ENCODE measurements around the gene ZFPM1.
A peak's percentile ranks its signal among the peaks of the same experiment; 100 is the strongest.

ZFPM1 gene

DNA sequence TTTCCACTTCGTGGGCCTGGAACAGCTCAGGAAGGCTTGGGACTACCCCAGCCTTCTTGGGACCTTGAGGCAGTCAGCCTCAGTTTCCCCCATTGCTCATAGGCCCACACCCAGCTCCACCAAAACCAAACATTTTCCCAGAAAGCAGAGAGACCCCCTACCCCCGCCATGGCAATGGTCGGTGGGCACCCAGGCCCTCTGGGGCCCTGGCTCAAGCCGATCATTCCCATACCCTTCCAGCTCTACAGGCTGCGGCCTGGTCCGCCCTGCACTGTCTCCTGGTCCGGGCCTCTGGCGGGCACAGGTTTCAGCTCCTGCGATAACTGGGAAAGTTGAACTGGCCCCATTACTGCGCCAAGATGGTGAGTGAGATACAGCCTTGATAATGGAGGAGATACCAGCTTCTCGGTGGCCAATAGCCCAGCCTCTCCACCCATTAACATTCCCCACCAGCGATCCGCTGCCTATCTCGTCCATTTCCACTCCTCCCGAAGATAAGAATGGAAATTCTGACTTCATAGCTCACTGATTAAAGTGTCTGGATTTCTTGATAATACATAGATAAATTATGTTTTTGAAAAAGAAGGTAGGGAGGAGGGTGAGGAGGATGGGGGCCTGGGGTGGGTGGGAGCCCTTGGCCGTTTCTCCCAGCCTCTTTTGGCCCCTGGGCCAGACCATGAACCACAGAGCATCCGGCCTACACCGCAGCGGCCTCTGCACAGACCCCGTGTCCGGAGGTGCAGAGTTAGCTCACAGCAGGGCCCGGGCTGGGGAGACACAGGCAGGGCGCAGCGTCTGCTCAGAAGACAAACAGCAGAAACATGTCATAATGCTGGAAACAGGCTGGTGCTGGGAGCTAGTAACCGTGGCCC, 11.6 kb downstream of the ZFPM1 start:
- H2BK5ac ChIP-seq (ENCODE audit: low read length) = peak overlapping the region; percentile 66
- H2BK15ac ChIP-seq (ENCODE audit: low read length) = peak overlapping the region; percentile 37
- H2AFZ ChIP-seq (ENCODE audit: low read length) = no peak overlapping the region
- no peaks in the 10 kb centered on the region for H3K9me3 ChIP-seq (replicated peaks in 1 of 2; ENCODE audit: control insufficient read depth in 2 of 2, insufficient read depth in 1 of 2, low read depth in 1 of 2, low read length in 2 of 2)
- H4K91ac ChIP-seq (ENCODE audit: low read depth, low read length, poor library complexity) = no peak overlapping the region
- H3K36me3 ChIP-seq (replicated peaks in 1 of 2; ENCODE audit: control insufficient read depth in 2 of 2, insufficient read depth in 2 of 2, low read length in 2 of 2) = no peaks in the 10 kb centered on the region
- H3K4me3 ChIP-seq (ENCODE audit: low read length in 2 of 2) = no peak overlapping the region
- no CpG with 5 or more reads among the region's 25 CpGs for WGBS, 2 donors (ENCODE audit: extremely low coverage in 2 of 2, insufficient read length in 2 of 2, insufficient replicate concordance in 1 of 2)
- H4K8ac ChIP-seq (ENCODE audit: low read depth, low read length) = no peak overlapping the region
- peaks cover 9% of the 10 kb centered on the region for H3K79me1 ChIP-seq (ENCODE audit: low read depth, low read length)
- H3K4ac ChIP-seq (ENCODE audit: low read length) = no peak overlapping the region
- H3K23ac ChIP-seq (ENCODE audit: low read depth, low read length, poor library complexity) = peak overlapping the region; percentile 55
- no peak overlapping the region for H2BK12ac ChIP-seq (ENCODE audit: low read length)
- no peak overlapping the region for H3K4me2 ChIP-seq (ENCODE audit: insufficient read depth, low read length, poor library complexity, severe bottlenecking)
- no peak for DNase-seq (ENCODE audit: low spot score)
- H3K9ac ChIP-seq (ENCODE audit: low read depth, low read length, poor library complexity) = peak overlapping the region; percentile 21
- no peak overlapping the region for H2BK120ac ChIP-seq (ENCODE audit: low read depth, low read length)
- H3K4me1 ChIP-seq (ENCODE audit: control insufficient read depth in 2 of 2, insufficient read depth in 1 of 2, low read depth in 1 of 2, low read length in 2 of 2) = peaks cover 11 to 20% of the 10 kb centered on the region in 2 donors
- no peak overlapping the region for H3K27ac ChIP-seq (replicated peaks; ENCODE audit: low read length)
- peak overlapping the region; percentile 76 for H3K18ac ChIP-seq (ENCODE audit: low read length)
- H2AK5ac ChIP-seq (ENCODE audit: low read depth, low read length) = peak overlapping the region; percentile 70
- no peaks in the 10 kb centered on the region for H3K27me3 ChIP-seq (ENCODE audit: control insufficient read depth in 3 of 3, insufficient read depth in 3 of 3, low read depth in 1 of 3, low read length in 3 of 3)
- H3K14ac ChIP-seq (ENCODE audit: low read length) = no peak overlapping the region

- Histone ChIP-seq H3K4me1 (ENCODE audit: control insufficient read depth in 2 of 2, insufficient read depth in 1 of 2, low read depth in 1 of 2, low read length in 2 of 2) (peaks cover 11 to 20% of the 10 kb centered on the region in 2 donors), H3K36me3 (replicated peaks in 1 of 2; ENCODE audit: control insufficient read depth in 2 of 2, insufficient read depth in 2 of 2, low read length in 2 of 2) (no peaks in the 10 kb centered on the region), H3K27ac (replicated peaks; ENCODE audit: low read length) (no peak overlapping the region), H2BK5ac (ENCODE audit: low read length) (peak overlapping the region; percentile 66), H3K23ac (ENCODE audit: low read depth, low read length, poor library complexity) (no peak overlapping the region), H3K18ac (ENCODE audit: low read length) (peak overlapping the region; percentile 17), H3K9me3 (replicated peaks in 1 of 2; ENCODE audit: control insufficient read depth in 2 of 2, insufficient read depth in 1 of 2, low read depth in 1 of 2, low read length in 2 of 2) (no peaks in the 10 kb centered on the region), H2BK120ac (ENCODE audit: low read depth, low read length) (no peak overlapping the region), H3K14ac (ENCODE audit: low read length) (no peak overlapping the region), H3K4ac (ENCODE audit: low read length) (no peak overlapping the region), H3K79me1 (ENCODE audit: low read depth, low read length) (peaks cover 9% of the 10 kb centered on the region), H2BK12ac (ENCODE audit: low read length) (no peak overlapping the region), H3K4me3 (ENCODE audit: low read length in 2 of 2) (no peak overlapping the region), H3K9ac (ENCODE audit: low read depth, low read length, poor library complexity) (peak overlapping the region; percentile 21), H2AFZ (ENCODE audit: low read length) (no peak overlapping the region), H3K4me2 (ENCODE audit: insufficient read depth, low read length, poor library complexity, severe bottlenecking) (no peak overlapping the region), H2BK15ac (ENCODE audit: low read length) (peak overlapping the region; percentile 17), H3K27me3 (ENCODE audit: control insufficient read depth in 3 of 3, insufficient read depth in 3 of 3, low read depth in 1 of 3, low read length in 3 of 3) (no peaks in the 10 kb centered on the region), H2AK5ac (ENCODE audit: low read depth, low read length) (no peak overlapping the region), H4K8ac (ENCODE audit: low read depth, low read length) (peak overlapping the region; percentile 3), H4K91ac (ENCODE audit: low read depth, low read length, poor library complexity) (no peak overlapping the region)
- no peak for DNase-seq (ENCODE audit: low spot score)
- no CpG with 5 or more reads among the region's 22 CpGs for WGBS, 2 donors (ENCODE audit: extremely low coverage in 2 of 2, insufficient read length in 2 of 2, insufficient replicate concordance in 1 of 2)
These were observed 12.4 kb downstream of the ZFPM1 start for GRCh38 chr16:88465387-88465983.

DNA sequence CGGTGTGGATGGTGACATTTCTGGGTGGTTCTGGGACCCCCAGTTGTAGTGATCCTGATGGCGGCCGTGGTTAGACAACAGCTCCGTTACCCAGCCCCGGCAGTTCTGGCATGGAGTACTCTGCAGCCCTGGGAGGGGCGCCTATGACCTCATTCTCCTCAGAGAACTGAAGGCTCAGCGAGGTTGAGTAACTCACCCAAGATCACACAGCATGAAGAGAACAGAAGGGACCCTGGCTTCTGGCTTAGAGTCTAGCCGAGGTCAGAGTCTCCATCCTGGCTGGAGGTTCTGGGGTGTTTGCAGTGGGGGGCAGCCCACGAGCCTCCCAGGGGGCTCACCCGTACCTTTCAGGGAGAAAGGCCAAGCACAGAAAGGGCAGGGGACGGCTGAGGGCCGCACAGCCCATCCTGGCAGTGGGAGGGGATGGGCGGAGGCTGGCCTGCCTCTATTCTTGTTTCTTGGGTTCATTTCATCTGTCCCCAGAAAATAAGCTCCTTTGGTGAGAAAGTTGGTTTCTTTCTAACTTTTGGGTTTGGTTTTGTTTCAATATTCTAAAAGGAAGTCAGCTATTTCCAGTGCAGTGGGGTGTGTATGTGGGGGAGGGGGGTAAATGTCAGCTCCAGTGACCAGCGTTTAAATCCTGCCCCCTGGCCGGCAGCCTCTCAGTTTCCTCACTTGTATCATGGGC, 13.2 kb downstream of the ZFPM1 start:
- no peak overlapping the region for H3K9ac ChIP-seq (ENCODE audit: low read depth, low read length, poor library complexity)

GRCh38 chr16:88466949-88467348, 13.9 kb downstream of the ZFPM1 start:
- Histone ChIP-seq H2BK15ac (ENCODE audit: low read length) (no peak overlapping the region), H3K27ac (replicated peaks; ENCODE audit: low read length) (no peak overlapping the region), H3K79me1 (ENCODE audit: low read depth, low read length) (peaks cover 6% of the 10 kb centered on the region), H3K4me3 (ENCODE audit: low read length in 2 of 2) (no peak overlapping the region), H3K18ac (ENCODE audit: low read length) (peak overlapping the region; percentile 59), H2AFZ (ENCODE audit: low read length) (no peak overlapping the region), H4K8ac (ENCODE audit: low read depth, low read length) (no peak overlapping the region), H3K36me3 (replicated peaks in 1 of 2; ENCODE audit: control insufficient read depth in 2 of 2, insufficient read depth in 2 of 2, low read length in 2 of 2) (no peaks in the 10 kb centered on the region), H2AK5ac (ENCODE audit: low read depth, low read length) (no peak overlapping the region), H2BK5ac (ENCODE audit: low read length) (no peak overlapping the region), H3K9ac (ENCODE audit: low read depth, low read length, poor library complexity) (no peak overlapping the region), H2BK120ac (ENCODE audit: low read depth, low read length) (no peak overlapping the region), H3K4ac (ENCODE audit: low read length) (no peak overlapping the region), H3K14ac (ENCODE audit: low read length) (no peak overlapping the region), H4K91ac (ENCODE audit: low read depth, low read length, poor library complexity) (no peak overlapping the region), H3K4me2 (ENCODE audit: insufficient read depth, low read length, poor library complexity, severe bottlenecking) (no peak overlapping the region), H2BK12ac (ENCODE audit: low read length) (no peak overlapping the region), H3K27me3 (ENCODE audit: control insufficient read depth in 3 of 3, insufficient read depth in 3 of 3, low read depth in 1 of 3, low read length in 3 of 3) (no peaks in the 10 kb centered on the region), H3K9me3 (replicated peaks in 1 of 2; ENCODE audit: control insufficient read depth in 2 of 2, insufficient read depth in 1 of 2, low read depth in 1 of 2, low read length in 2 of 2) (no peaks in the 10 kb centered on the region), H3K23ac (ENCODE audit: low read depth, low read length, poor library complexity) (no peak overlapping the region), H3K4me1 (ENCODE audit: control insufficient read depth in 2 of 2, insufficient read depth in 1 of 2, low read depth in 1 of 2, low read length in 2 of 2) (peaks cover 7 to 13% of the 10 kb centered on the region in 2 donors)
- no CpG with 5 or more reads among the region's 13 CpGs for WGBS, 2 donors (ENCODE audit: extremely low coverage in 2 of 2, insufficient read length in 2 of 2, insufficient replicate concordance in 1 of 2)
- no peak for DNase-seq (ENCODE audit: low spot score)

More for the DNA sequence above, 13.2 kb downstream of the ZFPM1 start:
- Histone ChIP-seq H3K14ac (ENCODE audit: low read length) (no peak overlapping the region), H3K27me3 (ENCODE audit: control insufficient read depth in 3 of 3, insufficient read depth in 3 of 3, low read depth in 1 of 3, low read length in 3 of 3) (no peaks in the 10 kb centered on the region), H4K91ac (ENCODE audit: low read depth, low read length, poor library complexity) (no peak overlapping the region), H3K4ac (ENCODE audit: low read length) (peak overlapping the region; percentile 53), H3K79me1 (ENCODE audit: low read depth, low read length) (peaks cover 9% of the 10 kb centered on the region), H2BK15ac (ENCODE audit: low read length) (no peak overlapping the region), H3K36me3 (replicated peaks in 1 of 2; ENCODE audit: control insufficient read depth in 2 of 2, insufficient read depth in 2 of 2, low read length in 2 of 2) (no peaks in the 10 kb centered on the region), H2BK12ac (ENCODE audit: low read length) (no peak overlapping the region), H3K9me3 (replicated peaks in 1 of 2; ENCODE audit: control insufficient read depth in 2 of 2, insufficient read depth in 1 of 2, low read depth in 1 of 2, low read length in 2 of 2) (no peaks in the 10 kb centered on the region), H3K4me1 (ENCODE audit: control insufficient read depth in 2 of 2, insufficient read depth in 1 of 2, low read depth in 1 of 2, low read length in 2 of 2) (peaks cover 11 to 18% of the 10 kb centered on the region in 2 donors), H2BK120ac (ENCODE audit: low read depth, low read length) (no peak overlapping the region), H3K4me3 (ENCODE audit: low read length in 2 of 2) (no peak overlapping the region), H3K18ac (ENCODE audit: low read length) (no peak overlapping the region), H3K4me2 (ENCODE audit: insufficient read depth, low read length, poor library complexity, severe bottlenecking) (no peak overlapping the region), H2AK5ac (ENCODE audit: low read depth, low read length) (no peak overlapping the region), H2BK5ac (ENCODE audit: low read length) (peak overlapping the region; percentile 66), H3K23ac (ENCODE audit: low read depth, low read length, poor library complexity) (no peak overlapping the region), H2AFZ (ENCODE audit: low read length) (no peak overlapping the region), H4K8ac (ENCODE audit: low read depth, low read length) (no peak overlapping the region), H3K27ac (replicated peaks; ENCODE audit: low read length) (no peak overlapping the region)
- DNase-seq (ENCODE audit: low spot score) = no peak
- WGBS, 2 donors (ENCODE audit: extremely low coverage in 2 of 2, insufficient read length in 2 of 2, insufficient replicate concordance in 1 of 2) = no CpG with 5 or more reads among the region's 15 CpGs
